Measurements from ENCODE around the gene SCAMP1. TPM values are rescaled to one million over a fixed set of nuclear protein-coding genes. Genes with fewer than 3 reads are reported as not detected.
A peak's percentile ranks its signal among the peaks of the same experiment; 100 is the strongest.
"Not testable (repeated sequence)": the region's sequence is repeated elsewhere in the genome, so short reads cannot be mapped to it uniquely, and the experiment has no call there.

Gene SCAMP1
- total RNA-seq, 1 donor, result 28.3 TPM

GRCh38 chr5:78360924-78361630 is 660 bp downstream of the SCAMP1 start:
- DNase-seq (ENCODE audit: low read depth in 2 of 3, low spot score in 2 of 3), result peak; percentile 25 to 55 (median 50)

DNA sequence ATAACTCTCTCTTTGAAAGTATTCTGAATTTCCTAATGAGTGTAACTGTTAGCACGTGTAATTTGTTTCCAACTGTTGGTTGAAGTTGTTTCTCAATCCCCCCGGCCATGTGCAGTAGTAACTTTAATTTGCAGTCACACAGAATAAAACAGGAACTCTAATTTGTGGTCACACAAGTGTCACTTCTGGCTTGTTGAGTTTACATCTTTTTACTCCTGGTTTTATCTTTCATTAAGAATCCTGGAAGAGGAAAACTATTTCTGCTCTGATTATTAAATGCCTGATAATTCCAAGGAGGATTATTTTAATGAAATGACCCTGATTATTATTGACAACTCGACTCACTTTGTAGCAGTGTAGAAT is 1.2 kb downstream of the SCAMP1 start:
- DNase-seq (ENCODE audit: low read depth in 2 of 3, low spot score in 2 of 3), result peak in 2 of 3 donors; percentile 40 to 71

DNA sequence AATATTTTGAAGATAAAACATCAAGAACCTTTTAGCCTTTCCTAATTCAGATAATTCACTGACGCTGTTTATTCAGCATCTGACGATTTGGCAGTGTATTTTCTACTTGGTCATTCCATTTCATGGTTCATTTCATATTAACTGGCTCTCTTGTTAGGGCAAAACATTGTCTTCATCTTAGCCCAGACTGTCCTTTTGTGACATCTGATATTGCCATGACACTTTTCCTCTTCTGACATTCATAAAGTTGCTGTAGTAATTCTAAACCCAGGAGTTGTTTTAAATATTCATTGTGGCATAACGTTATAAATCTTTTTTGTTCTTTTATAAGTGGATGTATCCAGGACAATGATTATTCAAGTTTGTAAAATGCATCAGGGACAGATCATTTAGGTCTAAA is 1.8 kb downstream of the SCAMP1 start:
- DNase-seq (ENCODE audit: low read depth in 2 of 3, low spot score in 2 of 3), result no peak

GRCh38 chr5:78364005-78364404 is 3.6 kb downstream of the SCAMP1 start:
- no peak for DNase-seq (ENCODE audit: low read depth in 2 of 3, low spot score in 2 of 3)

- DNase-seq (ENCODE audit: low read depth in 2 of 3, low spot score in 2 of 3), result no peak
These were observed 7.0 kb downstream of the SCAMP1 start for GRCh38 chr5:78367318-78367991.

GRCh38 chr5:78369680-78370079 is 9.3 kb downstream of the SCAMP1 start:
- DNase-seq (ENCODE audit: low read depth in 2 of 3, low spot score in 2 of 3), result no peak

- no peak for DNase-seq (ENCODE audit: low read depth in 2 of 3, low spot score in 2 of 3)
These were observed 12.8 kb downstream of the SCAMP1 start for GRCh38 chr5:78373231-78373630.

- no peak for DNase-seq (ENCODE audit: low read depth in 2 of 3, low spot score in 2 of 3)
These were observed 15.9 kb downstream of the SCAMP1 start for GRCh38 chr5:78376315-78376714.

GRCh38 chr5:78377056-78377717 is 16.8 kb downstream of the SCAMP1 start:
- no peak for DNase-seq (ENCODE audit: low read depth in 2 of 3, low spot score in 2 of 3)

- no peak for DNase-seq (ENCODE audit: low read depth in 2 of 3, low spot score in 2 of 3)
These were observed 17.3 kb downstream of the SCAMP1 start for GRCh38 chr5:78377718-78378105.

DNA sequence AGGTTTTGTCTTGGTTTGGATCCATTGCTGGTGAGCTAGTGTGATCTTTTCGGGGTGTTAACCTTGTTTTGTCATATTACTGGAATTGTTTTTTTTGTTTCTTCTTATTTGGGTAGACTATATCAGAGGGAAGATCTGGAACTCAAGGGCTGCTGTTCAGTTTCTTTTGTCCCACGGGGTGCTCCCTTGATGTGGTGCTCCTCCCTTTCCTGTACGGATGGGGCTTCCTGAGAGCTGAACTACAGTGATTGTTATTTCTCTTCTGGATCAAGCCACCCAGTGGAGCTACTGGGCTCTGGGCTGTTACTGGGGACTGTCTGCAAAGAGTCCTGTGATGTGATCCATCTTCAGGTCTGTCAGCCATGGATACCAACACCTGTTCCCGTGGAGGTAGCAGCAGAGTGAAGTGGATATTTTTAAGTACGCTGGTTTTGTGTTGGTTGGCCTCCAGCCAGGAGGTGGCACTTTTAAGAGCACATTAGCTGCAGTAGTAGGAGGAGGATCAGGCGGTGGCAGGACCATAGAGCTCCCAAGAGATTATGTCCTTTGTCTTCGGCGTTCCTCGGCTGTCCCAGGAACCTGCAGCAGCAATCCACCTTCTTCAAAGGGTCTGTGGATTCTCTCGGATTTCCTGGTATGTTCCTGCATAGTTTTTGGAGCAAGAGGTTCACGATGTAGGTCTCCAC is 27.2 kb downstream of the SCAMP1 start:
- no peak for DNase-seq (ENCODE audit: low read depth in 2 of 3, low spot score in 2 of 3)

DNA sequence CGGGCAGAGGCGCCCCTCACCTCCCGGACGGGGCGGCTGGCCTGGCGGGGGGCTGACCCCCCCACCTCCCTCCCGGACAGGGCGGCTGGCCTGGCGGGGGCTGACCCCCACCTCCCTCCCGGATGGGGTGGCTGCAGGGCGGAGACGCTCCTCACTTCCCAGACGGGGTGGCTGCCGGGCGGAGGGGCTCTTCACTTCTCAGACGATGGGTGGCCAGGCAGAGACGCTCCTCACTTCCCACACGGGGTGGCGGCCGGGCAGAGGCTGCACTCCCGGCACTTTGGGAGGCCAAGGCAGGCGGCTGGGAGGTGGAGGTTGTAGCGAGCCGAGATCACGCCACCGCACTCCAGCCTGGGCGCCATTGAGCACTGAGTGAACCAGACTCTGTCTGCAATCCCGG is 30.9 kb downstream of the SCAMP1 start:
- DNase-seq (ENCODE audit: low read depth in 2 of 3, low spot score in 2 of 3), result not testable (repeated sequence)

GRCh38 chr5:78397831-78398230 is 37.4 kb downstream of the SCAMP1 start:
- no peak for DNase-seq (ENCODE audit: low read depth in 2 of 3, low spot score in 2 of 3)

DNA sequence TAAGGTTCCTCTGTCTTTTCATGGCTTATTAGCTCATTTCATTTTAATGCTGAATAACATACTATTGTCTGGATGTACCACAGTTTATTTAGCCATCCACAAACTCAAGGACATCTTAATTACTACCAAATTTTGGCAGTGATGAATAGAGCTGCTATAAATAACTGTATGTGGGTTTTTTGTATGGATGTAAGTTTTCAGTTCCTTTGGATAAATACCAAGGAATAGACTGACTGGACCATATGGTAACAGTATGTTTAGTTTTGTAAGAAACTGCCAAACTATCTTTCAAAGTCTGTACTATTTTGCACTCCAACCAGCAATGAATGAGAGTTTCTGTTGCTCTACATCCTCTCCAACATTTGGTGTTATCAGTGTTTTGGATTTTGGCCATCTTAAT is 38.7 kb downstream of the SCAMP1 start:
- no peak for DNase-seq (ENCODE audit: low read depth in 2 of 3, low spot score in 2 of 3)

DNA sequence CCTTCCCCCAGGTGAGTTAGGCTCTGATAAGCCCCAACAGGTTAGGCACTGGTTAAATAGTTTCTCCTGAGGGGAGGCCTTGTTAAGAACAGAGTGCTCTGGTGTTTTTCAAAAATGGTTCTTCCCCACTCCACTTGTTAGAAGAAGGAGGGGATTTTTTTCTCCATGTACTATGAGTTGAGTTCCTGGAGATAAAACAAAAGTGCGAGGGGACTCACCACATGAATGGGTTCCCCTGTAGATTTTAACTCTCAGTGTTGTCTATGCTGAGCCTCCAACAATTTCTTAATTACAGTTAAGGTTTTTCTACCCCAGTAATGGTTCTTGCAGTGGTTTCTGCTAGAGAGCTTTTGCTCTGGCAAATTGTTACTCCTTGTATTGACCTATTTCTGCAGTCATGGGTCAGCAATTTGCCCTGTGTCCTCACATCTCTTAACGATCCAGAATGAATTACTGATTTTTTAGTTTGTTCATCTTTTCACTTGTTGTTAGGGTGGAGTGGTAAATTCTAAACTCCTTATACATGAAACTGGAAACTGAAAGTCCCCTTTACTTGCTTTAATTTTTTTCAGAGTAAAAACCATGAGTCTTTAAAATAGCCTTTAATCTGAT is 44.4 kb downstream of the SCAMP1 start:
- no peak for DNase-seq (ENCODE audit: low read depth in 2 of 3, low spot score in 2 of 3)

GRCh38 chr5:78405829-78406750 is 45.7 kb downstream of the SCAMP1 start:
- no peak for DNase-seq (ENCODE audit: low read depth in 2 of 3, low spot score in 2 of 3)

DNA sequence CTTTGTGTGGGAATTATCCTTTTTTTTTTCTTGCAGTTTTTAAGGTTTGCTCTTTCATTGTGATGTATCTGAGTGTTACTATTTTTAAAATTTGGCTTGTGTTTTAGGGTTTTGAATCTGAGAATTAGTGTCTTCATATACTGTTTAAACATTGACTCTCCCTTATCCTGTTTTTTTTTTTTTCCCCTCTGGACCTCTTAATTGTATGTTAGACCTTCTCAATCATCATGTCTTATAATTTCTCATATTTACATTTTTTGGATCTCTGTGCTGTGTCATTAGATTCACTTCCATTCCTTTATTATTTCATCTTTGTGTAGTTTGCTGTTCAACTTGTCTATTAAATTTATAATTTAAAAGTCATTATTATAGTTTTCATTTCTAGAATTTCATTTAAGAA is 47.0 kb downstream of the SCAMP1 start:
- DNase-seq (ENCODE audit: low read depth in 2 of 3, low spot score in 2 of 3), result no peak

DNA sequence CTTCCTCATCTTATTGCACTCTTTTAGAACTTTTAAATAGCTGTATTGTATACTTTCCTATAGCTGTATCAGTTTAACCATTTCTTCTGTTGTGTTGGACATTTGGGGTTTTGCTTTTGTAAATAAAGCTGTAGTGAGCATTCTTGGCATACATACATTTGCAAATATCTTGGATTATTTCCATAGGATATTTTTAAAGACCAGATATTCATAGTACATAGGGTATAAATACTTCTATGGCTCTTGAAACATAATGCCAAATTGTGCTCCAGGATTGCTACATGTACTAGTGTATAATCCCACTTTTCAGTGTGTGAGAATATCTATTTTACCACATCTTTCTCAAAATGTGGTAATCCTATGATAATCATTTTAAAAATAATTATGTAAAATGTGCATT is 51.2 kb downstream of the SCAMP1 start:
- DNase-seq (ENCODE audit: low read depth in 2 of 3, low spot score in 2 of 3), result no peak

DNA sequence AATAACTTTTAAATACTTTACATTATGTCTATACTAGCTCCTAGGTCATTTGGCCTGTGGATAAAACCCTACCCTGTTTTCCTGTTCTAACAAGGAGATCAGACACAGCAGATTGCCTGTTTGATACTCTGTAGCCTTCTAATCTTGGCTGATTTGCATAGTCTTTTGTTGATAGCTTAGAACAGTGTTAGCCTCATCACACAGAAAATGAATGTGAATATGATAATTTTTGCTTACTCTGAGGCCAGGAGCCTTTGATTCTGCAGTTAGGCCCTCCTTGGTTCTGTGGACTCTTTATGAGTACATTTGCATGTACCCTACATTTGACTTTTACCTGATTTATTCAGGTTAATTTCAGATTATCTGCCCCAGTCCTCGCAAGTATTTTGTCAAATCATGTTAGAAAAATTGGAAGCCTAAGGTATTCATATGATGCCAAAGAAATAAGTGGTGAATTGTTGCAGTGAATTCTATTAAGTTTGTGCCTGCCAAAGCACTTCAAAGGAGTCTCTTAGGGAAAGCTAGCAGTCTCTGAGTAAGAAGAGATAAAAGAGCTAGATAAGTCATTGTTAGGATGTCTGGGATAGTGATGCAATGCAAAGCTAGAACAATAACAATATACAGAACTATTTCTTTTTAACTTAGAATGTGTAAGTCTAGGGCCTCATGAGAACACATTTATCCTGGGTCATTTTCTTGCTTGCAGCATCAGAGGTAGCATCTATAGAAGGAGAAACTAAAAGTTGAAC is 56.4 kb downstream of the SCAMP1 start:
- DNase-seq (ENCODE audit: low read depth in 2 of 3, low spot score in 2 of 3), result no peak

Data from hematopoietic multipotent progenitor cell (in vitro differentiated cells).